GM18907 (cell line): Measurements from ENCODE around the gene CREG2.
"Not testable (repeated sequence)": the region's sequence is repeated elsewhere in the genome, so short reads cannot be mapped to it uniquely, and the experiment has no call there.

Experiments used
- ATAC-seq: cut with Tn5 transposase; IDR thresholded peaks from one replicate; pipeline ENCODE4 v1.9.1; 2021; ENCODE audit warnings: mild to moderate bottlenecking, moderate library complexity; ENCODE audit not compliant: unreplicated experiment

The CREG2 gene

DNA sequence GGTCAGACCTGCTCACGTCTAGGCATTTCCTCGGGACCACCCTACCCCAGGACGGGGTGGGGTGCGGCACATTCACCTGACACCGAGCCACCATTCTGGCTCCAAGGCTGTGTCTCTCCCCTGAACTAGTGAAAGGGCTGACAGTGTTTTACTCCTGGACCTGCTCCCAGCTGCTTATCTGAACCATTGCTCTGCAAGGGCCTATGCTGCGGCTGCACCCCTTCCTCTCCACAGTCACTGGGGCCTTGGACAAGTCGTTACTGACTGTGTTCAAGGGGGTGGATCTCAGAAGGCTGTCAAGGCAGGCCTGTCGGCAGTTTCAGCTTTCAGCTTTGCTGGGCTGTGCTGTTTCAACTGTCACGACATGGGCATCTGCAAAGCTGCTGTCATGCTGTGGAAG is 11.7 kb downstream of the CREG2 start:
- no peak for ATAC-seq

DNA sequence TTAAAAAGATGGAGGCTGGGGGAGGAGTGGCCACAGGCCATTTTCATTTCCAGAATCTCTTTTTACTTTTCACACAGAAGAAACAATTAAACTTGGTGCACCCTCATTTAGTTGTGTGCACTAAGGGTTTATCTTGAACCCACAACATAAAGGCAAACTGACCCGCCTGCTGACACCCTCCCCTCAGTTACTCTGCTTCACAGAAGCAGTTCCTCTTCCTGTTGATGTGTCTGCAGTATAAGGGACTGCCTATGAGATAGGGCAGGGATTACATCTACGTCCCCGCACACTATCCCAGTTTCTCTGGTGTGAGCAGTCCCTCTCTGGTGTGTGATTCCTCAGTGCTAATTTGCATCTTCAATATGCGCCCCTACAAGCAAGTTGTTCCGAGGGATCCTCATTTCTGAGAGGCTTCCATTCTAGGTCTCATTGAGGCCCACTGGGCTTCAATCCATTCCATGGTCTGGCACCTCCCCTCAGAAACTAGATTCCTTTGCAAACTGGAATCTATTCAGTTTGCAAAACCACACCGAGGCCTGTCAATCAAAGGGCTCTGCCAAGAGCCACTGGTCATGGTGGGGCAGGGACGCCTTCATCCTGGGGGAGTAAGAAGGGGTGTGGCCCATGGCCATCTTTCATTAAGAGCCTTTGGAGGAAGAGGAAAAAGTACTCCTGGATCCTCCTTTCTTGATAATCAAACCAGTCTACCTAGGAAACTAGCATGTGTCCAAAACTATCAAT is 12.3 kb downstream of the CREG2 start:
- ATAC-seq: no peak

DNA sequence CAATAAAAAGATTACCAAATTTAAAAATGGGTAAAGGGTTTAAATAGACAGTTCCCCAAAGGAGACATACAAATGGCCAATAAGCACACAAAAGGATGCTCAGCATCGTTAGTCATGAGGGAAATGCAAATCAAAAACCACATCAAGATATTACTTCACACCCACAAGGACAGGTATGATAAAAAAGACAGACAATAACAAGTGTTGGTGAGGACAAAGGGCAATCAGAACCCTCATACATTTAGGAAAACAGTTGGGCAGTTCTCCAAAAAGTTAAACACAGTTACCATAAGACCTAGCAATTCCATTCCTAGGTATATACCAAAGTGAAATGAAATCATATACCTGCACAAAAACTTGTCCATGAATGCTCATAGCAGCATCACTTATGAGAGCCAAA is 14.5 kb downstream of the CREG2 start:
- ATAC-seq: no peak

DNA sequence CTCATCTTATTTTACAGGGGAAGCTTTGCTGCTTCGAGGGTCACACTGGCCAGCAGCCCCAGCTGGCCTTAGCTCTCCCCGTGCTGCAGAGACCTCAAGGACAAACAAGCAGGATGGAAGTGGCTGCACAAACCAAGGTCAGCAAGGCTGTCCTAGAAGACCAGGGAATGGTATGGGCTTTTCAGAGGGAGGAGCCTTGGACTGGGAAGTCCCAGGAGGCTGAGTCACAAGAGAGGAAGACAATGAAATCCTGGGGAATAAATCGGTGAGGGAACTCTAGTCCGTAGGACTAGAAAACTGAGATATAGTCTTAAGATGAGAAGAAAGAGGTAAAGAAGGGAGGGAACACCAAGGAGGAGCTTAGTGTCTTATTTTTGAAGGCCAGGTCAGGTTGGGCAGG is 15.7 kb downstream of the CREG2 start:
- no peak for ATAC-seq

DNA sequence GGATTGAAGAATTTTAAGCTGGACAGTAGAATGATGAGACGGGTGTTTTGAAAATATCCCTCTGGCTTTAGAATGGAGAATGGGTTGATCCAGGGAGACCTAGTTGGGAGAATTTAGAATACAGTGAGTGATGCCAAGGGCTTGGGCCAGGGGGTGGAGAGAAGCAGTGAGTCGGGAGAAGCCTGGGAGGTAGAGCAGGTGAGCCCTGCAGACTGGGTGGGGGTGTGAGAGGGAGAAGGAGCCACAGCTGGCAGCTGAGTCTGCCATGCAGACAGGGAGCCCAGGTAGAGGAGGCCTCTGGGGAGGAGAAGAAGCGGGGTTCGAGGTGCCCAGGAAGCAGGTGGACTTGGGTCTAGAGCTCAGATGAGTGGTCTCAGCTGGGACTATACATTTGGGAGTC is 18.2 kb downstream of the CREG2 start:
- no peak for ATAC-seq

DNA sequence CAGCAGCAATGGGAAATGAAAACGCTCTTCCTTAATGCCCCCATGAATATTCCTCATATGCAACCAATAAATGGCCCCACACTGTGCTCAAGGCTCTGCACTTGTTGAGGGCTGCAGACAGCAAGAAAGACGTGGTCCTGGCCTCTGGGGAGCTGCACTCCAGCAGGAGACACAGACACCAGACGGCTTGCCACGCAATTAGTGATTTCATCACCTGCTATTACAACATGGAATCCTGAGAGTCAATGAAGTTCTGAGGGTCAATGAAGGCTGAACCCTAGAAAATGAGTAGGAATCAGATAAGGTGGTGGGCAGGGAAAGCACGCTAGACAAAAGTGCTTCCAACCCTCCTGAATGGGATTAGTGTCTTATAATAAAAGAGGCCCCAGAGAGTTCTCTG is 18.9 kb downstream of the CREG2 start:
- ATAC-seq: no peak

DNA sequence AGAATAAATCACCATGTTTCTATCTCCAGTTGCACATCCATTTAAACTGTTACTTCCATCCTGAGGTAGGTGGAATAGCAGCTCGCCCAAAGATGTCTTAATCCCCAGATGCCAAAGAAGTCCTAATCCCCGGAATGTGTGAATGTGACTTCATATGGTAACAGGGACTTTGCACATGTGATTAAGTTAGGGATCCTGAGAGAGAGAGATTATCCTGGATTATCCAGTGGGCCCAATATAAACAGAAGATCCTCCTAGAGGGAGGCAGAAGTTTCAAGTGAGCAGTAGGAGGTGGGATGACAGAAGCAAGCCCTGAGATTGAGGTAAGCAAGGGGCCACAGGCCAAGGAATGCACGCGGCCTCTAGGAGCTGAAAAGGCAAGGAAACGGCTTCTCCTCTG is 19.8 kb downstream of the CREG2 start:
- no peak for ATAC-seq

DNA sequence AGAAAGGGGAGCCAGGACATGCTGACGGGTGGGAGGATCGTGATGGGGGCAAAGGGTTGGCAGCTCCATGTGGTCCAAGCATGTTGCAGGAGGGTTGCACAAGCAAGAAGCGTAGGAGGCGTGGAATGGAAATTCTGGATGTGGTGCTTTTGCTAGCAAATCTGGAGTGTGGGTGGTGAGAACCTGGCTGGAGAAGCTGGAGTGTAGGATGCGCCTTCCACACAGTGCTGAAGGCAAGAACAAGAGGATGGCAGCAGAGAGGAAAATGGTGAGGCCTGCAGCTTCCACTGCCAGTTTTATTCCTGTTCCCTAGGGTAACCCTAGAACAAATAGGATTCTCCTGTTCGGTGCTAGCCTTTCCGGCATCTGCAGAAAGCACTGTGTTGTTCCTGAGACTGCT is 22.4 kb downstream of the CREG2 start:
- no peak for ATAC-seq

DNA sequence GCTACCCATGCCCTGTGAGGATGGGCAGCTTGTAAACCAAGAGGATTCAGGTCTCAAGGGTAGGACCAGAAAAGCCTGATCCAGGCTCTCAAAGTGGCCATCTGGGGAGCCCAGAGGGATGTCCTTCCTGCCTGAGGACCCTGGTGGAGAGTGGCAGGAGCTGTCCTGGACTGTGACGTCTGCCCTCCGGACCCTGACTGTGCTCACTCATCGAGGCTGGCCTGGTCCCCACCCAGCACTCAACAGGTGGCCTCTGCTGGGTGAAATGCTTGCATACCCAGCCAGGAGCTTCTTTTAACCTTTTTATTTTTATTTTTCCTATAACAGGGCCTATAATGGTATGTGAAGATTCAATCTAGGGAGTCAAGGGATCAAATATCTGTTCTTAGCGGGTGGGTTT is 24.5 kb downstream of the CREG2 start:
- no peak for ATAC-seq

DNA sequence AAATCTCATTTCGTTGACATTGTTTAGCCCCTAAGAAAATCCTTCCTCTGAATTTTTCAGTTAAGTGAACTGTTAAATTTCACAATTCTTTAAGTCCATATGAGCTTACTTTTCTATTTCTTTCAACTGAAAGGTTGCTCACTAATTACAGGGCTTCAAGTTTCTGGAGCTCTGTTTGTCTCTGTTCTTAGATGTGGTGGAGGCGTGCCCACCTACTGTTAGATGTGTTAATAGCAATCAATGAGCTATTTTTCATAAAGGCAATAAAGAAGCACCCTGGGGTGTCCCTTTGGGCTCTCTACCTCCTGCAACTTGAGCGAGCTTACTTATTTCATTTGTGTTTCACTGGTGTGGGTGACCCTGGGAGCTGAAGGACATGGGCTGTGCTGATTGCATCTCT is 25.0 kb downstream of the CREG2 start:
- ATAC-seq: no peak

DNA sequence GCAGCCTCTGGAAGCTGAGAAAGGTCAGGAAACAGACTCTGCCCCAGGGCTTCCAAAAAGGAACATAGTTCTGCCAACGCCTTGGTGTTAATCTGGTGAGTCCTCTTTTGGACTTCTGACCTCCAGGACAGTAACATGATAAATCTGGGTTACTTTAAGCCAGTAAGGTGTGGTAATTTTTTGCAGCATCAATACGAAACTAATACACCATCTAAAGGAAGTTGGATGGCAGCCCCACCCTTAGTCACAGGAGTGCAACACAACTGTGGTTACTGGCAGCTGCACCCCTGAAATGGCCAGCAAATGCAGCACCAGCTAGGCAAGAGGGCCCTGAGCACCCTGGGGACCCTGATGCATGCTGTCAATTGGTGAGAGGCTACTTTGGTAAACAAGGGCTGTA is 25.8 kb downstream of the CREG2 start:
- no peak for ATAC-seq

DNA sequence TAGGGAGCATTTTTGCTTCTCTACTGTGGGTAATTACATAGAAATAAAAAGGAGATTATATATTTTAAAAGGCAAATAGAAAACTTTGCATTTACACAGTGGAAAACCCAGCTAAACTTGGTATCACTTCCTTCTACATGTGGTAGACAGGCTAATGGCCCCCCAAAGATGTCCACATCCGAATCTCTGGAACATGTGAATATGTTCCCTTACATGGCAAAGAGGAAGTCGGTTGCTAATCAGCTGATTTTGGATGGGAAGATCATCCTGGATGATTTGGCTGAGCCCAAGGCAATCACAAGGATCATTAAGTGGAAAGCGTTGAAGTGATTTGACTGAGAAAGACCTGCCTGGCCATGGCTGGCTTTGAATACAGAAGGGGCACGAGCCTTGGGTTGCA is 26.2 kb downstream of the CREG2 start:
- ATAC-seq: no peak

DNA sequence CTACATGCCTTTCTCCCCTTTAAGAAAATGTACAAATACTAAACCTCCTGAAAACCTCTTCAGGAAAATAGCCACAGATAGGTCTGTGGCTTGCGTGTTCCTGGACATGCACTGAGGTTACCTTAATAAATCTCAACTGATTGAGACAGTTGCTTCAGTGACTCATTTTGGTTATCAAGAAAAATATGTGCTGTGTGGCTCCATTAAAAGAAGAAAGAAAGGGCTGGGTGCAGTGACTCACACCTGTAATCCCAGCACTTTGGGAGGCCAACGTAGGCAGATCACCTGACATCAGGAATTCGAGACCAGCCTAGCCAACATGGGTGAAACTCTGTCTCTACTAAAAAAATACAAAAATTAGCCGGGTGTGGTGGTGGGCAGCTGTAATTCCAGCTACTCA is 27.1 kb downstream of the CREG2 start:
- no peak for ATAC-seq

DNA sequence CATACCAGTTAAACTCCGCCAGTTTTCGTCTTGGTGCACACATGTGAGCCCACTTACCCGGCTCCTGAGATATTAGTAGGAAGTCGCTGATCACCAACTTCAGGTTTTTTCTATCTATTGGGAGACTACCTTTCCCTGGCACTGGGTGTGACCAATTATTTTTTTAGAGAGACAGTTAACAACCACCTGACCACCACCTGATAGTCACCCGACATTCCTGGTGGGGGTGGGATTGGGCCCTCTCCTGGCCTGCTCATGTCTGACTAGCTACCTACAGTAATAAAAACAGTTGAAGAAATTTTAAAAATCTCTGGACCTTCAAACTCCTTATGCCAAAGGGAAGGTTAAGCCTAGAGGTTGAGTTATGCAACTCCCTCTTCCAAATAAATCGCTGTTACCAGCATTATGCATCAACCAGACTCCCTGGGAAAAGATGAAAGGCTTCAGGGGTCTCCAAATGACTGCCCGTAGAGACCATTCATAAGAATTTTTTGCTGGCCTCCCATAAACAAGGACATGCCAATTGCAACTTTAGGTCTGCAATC is 27.8 kb downstream of the CREG2 start:
- ATAC-seq: no peak

DNA sequence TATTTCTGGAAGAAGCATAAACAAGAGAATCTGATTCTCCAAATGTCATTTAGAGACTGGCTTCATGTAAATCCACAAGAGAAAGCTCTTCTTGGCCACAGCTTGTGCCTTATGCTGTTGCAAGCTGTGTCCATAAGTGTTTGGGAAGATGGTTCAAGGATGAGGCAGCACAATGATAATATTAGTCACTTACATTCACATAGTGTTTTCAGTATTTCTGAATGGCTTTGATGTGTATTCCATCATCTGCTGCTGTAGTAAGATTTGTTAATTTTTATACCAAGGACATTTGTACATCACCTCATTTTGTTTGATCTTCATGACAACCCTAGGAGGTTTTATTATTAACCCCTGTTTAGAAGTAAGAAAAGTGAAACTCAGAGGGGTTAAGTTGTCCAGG is 29.9 kb downstream of the CREG2 start:
- no peak for ATAC-seq

DNA sequence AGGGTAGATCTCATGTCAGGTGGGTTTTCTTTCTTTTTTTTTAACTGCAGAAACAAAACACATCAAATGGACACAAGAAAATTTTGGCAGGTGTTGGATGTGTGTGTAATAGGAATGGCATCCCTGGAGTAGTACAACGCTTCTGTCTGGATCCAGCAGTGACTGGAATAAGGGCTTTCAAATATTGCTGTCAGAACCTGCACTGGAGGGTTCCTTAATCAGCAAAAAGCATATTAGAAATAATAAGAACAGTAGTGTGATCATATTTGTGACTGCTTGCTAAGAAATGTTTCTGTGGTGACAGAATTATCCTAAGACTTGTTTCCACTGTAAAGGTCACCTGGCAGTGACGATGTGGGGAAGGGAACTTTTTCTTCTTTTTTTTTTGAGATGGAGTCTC is 30.8 kb downstream of the CREG2 start:
- ATAC-seq: no peak

DNA sequence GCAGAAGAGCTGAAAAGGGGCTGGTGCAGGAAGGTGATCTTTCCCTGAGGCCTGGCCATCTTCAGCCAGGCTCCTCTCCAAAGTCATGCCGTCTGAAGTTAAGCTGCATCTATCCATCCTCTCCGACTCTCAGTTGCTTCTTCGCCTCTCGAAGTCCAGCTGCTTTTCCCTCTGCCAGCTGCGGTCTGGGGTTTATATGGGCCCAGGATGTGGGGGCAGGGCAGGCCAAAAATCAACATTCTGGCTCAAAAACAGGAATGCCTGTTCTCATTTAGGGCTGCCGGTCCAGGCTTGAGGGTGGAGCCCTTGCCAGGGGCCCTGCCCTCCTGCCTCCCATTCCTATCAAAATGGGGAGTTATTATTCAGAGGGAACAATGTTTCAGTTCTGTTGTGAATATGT is 31.2 kb downstream of the CREG2 start:
- no peak for ATAC-seq

DNA sequence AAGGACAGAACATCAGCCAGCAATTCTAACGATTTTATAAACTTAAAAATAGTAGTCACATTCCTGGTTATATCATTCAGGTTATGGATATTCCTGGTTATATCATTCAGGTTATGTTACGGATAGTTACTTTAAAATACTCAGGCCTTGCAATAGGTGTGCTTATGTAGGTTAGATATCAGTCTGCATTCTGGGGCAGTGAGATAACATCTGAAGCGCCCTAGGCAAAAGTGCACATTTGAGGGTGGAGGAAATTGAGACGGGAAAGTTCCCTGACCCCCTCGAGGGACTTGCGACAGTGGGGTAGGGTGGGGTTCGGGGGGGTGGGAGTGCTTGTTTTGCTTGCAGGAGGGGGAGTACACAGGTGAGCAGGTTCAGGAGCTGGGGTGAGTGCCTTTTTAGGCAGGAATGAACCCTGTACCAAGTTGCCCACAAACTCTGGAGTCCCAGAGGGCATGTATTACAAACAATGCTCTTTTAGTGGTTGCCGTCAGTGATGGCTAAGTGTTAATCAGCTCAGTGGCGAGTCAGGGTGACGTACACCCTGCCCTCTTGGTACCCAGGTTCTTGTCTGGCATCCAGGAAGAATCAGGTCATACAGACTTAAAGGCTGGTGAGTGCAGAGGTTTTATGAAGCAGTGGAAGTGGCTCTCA is 31.8 kb downstream of the CREG2 start:
- no peak for ATAC-seq

DNA sequence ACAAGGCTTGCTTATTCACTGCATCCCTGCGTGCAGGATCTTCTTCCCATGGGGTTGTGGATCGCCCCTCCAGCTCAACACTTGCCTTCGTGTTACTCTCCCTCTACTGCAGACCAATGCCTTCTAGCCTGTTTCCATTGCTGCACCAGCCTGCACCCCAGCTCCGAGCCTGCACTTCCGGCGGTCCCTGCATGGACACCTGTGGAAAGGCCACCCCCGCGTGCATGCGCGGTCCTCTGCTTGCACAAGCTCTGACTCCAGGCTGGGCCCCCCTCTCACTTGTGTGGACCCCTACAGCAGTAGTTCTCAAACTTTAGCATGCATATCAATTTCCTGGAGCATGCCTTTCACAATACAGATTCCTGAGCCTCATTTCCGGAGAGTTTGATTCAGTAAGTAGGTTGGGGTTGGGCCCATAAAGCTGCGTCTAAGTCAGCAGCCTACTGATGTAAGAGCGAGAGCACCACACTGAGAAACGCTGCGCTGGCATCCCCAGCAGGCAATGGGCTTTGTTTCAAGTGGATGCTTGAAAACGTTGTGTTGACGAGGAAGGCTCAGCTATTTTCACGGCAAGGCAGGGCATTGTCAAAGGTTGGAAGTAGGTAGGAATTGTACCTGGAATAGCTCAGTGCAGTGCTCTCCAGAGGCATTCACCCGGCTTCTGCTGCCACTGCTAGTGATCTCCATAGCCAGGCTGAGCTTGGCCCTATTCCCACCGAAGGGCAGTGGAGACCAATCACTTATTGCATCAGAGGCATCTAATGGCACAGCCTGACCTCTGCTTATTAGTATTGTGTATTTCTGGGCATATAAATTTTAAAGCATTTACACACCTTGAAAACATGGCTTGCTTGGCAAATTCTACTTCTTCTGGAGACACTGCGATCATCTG is 32.6 kb downstream of the CREG2 start:
- no peak for ATAC-seq

DNA sequence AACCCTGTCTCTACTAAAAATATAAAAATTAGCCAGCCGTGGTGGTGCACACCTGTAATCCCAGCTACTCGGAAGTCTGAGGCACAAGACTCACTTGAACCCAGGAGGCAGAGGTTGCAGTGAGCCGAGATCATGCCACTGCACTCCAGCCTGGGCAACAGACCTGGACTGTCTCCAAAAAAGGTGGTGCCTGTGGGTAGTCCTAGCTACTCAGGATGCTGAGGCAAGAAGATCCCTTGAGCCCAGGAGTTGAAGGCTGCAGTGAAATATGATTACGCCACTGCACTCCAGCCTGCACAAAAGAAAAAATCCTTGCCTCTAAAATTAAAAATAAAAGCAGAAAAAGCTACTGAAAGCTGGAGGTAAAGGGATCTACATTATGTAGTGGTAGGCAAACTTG is 34.7 kb downstream of the CREG2 start:
- ATAC-seq: not testable (repeated sequence)

DNA sequence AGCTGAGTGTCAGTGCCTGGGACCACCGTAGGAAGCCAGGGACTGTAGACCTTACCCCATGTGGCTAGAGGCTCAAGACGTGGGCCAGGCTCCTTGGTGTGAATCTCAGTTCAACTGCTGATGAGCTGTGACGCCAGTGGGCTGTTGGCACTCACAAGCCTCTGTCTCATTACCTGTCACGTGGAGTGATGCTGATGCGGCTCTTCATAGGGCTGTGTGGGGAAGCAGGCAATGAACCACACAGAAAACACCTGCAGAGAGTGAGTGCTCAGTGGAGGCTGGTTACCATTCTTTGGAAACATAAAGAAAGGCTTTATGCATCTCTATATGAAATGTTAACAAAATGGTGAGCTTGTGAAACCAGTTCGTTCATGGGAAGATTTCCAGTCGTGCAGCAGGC is 36.1 kb downstream of the CREG2 start:
- no peak for ATAC-seq
